Fibroblast of skin of abdomen (primary cell): Measurements from ENCODE around the gene SLC9A1.

Experiments
- DNase-seq: peaks from one replicate; pipeline ENCODE4 v3.0.0-alpha.2; 2013

The SLC9A1 gene

GRCh38 chr1:27101696-27102095 is 53.2 kb downstream of the SLC9A1 start:
- no peak for DNase-seq

GRCh38 chr1:27101054-27101491 is 53.9 kb downstream of the SLC9A1 start:
- no peak for DNase-seq

- DNase-seq = no peak
Measured at GRCh38 chr1:27100335-27101053, 54.4 kb downstream of the SLC9A1 start.

- peak; percentile 65 for DNase-seq
Measured at GRCh38 chr1:27099587-27100334, 55.2 kb downstream of the SLC9A1 start.

DNA sequence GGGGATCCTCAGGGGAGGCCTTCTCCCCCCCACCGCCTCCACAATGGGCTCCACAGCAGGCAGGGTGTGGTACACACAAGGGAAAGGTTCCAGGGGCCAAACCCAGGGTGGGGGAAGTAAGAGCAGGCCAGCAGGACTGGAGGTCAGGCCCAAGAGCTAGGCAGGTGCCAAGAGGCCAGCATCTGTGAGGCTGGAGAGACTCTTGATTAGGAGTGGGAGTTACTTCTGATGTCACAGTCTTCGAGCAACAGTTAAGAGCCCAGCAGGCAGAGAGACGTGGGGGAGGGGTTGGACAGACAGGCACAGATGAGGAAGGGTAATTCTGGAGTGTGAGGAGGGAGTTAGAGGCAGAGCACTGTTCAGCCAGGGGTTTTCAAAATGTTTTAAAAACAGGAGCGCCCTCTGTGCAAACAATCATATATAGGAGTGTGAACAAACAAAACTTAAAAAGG is 55.8 kb downstream of the SLC9A1 start:
- peak; percentile 60 for DNase-seq

DNA sequence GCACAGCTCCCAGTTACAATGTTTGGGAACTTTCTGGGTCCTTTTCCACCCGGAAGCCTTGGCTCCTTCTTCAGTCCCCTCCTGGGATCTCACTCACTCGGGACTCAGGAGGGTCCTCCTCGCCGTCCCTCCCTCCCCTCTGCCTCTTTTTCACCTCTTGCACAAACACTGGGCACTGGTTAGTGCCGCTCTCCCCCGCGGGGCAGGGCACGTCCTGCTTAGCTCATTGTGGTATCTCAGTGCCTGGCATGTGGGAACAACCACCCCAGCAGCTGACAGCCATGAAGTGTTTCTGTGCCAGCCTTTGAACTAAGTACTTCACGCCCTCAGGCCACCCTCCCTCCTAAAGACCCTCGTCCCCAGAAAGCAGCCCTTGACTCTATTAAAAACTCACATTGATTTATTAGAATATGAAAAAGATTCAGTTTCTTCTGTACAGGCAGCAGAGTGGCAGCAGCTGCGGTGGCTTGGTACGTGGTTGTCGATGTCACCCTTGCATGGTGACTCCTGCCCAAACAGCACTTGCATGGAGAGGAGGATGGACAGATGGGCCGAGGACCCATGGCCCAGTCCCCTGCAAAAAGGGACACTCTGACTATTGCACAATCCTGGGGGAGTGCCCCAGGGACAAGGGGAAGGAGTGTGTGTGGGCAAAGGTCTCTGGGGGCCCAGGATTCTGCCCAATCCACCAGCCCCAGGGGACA is 56.3 kb downstream of the SLC9A1 start:
- no peak for DNase-seq

DNA sequence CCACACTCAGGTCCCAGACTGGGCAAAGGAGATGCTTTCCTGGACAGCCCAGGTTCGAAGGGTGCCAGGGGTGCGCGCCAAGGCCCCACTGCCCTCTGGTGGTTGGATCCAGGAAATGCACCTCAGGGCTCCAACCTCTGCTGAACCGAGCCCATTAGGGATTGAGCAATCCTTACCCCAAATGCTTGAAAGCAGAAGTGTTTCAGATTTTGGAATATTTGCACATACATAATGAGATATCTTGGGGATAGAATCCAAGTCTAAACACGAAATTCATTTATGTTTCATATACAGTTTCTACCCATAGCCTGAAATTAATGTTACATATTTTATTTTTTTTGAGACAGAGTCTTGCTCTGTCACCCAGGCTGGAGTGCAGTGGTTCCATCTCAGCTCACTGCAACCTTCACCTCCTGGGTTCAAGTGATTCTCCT is 57.4 kb downstream of the SLC9A1 start:
- peak; percentile 70 for DNase-seq

GRCh38 chr1:27095576-27095975 is 59.3 kb downstream of the SLC9A1 start:
- DNase-seq = no peak

- DNase-seq = no peak
Measured at GRCh38 chr1:27092888-27093287, 62.0 kb downstream of the SLC9A1 start.

GRCh38 chr1:27090911-27091310 is 64.0 kb downstream of the SLC9A1 start:
- DNase-seq = no peak

DNA sequence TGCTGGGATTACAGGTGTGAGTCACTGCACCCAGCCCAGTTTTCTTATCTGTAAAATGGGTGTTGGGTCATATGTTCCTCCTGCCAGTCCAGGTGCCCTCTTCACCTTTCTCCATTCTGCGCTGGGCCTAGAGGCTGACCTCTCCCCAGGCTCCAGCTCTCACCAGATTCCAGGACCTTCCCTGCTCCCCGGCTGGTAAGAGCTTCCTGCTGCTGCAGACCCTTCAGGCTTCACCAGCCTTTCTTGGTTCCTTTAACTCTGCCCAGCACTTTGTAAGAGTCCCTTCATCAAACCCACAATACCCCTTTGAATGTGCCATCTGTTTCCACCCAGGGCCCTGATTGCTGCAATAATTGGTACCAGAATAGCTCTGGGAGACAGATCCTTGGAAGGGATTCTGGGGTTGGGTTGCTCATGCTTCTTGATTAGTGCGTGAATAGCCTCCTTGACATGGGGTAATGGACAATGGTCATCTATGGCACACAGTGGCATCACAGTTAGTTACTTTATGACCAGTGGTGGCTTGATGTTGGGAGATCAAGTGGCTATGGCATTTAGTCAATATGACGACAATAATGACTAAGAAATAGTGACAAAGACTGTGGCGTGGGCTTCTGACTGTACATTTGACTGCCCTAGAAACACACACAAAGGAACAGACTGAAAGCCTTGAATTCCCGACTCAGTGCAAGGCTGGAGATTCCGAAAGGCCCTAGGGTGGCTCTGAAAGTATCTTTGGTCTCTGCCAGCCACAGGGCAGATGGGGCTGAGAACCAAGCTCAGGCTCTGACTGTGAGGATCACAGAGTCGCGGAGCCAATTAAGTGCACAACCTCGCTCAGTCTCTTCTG is 67.3 kb downstream of the SLC9A1 start:
- DNase-seq = no peak

DNA sequence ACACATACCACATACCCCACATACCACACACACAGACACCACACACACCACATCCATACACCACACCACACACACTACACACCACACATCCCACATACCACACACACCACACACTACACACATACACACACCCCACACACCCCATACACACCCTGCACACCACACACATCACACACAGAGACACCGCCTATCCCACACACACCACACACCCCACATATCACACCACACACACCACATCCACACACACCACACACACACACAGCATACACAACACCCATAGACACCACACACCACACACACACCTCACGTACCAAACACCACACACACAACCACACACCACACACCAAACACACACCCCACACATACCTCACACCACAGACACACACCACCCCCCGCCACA is 68.3 kb downstream of the SLC9A1 start:
- no peak for DNase-seq

- DNase-seq = no peak
Measured at GRCh38 chr1:27086026-27086425, 68.9 kb downstream of the SLC9A1 start.

GRCh38 chr1:27084107-27084506 is 70.8 kb downstream of the SLC9A1 start:
- DNase-seq = no peak

GRCh38 chr1:27077968-27078367 is 77.0 kb downstream of the SLC9A1 start:
- DNase-seq = no peak

GRCh38 chr1:27076803-27077202 is 78.1 kb downstream of the SLC9A1 start:
- DNase-seq = no peak

GRCh38 chr1:27074175-27074780 is 80.6 kb downstream of the SLC9A1 start:
- DNase-seq = no peak

GRCh38 chr1:27071049-27071416 is 83.9 kb downstream of the SLC9A1 start:
- DNase-seq = peak; percentile 31

DNA sequence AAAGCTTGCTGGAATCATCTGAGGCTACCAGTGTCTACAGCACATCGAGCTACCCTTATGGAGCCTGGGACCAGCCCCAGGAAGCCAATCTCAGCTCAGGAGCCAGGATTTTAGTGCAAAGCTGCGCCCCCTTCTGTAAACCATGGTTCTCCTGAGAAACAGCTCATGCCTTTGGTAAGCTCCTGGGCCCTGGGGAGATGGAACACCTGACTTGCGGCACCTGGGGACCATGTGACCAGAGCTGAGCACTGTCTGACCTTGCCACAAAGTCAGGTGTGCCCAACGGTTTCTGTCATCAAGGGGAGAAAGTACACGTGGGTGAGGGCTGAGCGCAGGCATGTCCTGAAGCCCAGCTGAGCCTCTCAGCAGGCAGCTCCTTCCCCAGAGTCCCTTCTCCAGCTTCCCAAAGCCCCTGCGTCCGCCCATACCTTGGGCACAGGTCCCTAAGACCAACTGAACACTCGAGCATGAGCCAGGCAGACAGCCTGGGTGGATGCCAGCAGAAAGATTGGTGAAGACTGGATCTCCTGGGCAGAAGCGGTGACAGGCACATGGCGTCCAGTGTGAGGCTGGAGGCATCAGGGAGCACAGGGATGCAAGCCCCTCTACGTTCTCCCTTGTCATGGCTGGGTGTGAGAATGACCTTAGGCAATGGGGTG is 84.4 kb downstream of the SLC9A1 start:
- no peak for DNase-seq

GRCh38 chr1:27068922-27069321 is 86.0 kb downstream of the SLC9A1 start:
- DNase-seq = no peak

GRCh38 chr1:27065999-27066630 is 88.8 kb downstream of the SLC9A1 start:
- no peak for DNase-seq
